Measurements from ENCODE around the gene CCNL1.

CCNL1 gene

GRCh38 chr3:157142315-157142714, 17.6 kb downstream of the CCNL1 start:
- no peak for DNase-seq

GRCh38 chr3:157139938-157140534, 19.9 kb downstream of the CCNL1 start:
- no peak for DNase-seq

DNA sequence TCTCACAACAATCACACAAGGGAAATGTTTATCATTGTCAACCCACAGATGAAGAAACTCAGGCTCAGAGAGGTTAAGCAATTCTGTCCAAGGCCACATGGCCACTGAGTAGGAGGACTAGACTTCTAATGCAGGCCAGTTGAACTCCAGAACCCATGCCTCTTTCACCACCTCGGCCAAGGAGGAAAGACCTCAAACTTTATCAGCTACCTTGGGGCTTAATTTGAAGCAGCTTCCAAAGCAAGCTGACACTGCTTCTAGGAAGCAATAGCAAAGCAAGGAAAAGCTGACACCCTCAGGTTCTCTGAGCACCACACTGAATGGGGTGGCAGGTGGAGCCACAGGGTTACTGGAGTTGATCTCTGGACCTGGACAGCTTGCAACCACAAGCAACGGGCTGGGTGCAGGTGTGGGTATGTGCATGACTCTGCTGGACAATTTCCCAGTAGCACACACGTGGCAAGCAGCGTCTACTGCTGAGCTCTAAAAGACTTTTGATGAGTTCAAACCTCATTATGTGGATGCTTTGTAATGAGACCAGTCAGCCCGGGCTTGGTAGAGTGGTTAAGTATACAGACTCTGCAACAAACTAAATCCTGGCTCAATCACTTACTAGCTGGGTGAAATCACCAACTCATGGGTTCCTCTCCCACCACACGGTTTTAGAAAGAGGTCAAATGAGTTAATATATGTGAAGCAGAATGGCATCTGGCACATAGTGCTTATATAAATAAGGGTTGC, 23.1 kb downstream of the CCNL1 start:
- no peak for DNase-seq

GRCh38 chr3:157135671-157136396, 24.1 kb downstream of the CCNL1 start:
- no peak for DNase-seq

GRCh38 chr3:157134620-157135191, 25.2 kb downstream of the CCNL1 start:
- DNase-seq: peak; percentile 80

GRCh38 chr3:157133434-157134320, 26.3 kb downstream of the CCNL1 start:
- no peak for DNase-seq

- DNase-seq: no peak
Measured at GRCh38 chr3:157132936-157133335, 27.0 kb downstream of the CCNL1 start.

DNA sequence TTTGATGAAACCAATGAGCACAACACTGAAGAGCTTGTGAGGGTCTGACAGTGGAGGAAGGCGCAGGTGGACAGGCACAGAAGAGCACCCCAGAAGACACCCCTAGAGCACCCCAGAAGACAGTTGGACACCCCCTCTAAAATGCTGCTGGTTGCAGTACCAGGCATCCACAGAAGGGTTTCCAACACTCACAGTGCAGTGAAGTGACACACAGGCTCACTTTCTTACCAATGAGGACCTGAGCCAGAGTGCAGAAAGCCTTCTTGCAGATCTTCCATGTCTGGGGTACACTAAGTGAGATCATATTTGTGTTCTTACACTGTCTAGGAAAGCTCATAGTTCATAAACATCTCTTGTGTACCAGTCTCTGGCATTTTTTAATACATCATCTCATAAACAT, 27.6 kb downstream of the CCNL1 start:
- DNase-seq: no peak

DNA sequence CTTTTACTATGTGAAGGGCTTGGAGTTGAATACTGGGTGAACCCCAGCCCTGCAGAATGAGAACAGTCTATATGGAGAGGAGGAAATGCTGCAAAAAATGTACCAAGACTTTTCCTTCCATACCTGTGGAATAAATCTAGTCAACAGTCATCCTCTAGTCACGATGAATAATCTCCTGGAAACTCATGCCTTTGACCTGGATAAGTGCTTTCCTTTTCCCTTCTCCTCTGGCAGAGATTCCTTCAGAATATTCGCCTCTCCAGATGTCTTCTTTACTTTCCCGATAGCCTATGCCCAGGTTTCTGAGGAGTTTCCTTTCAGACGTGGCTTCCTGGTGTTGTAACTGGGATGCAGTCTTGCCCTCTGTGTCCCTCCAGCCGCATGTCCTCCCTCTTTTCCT, 28.1 kb downstream of the CCNL1 start:
- no peak for DNase-seq

DNA sequence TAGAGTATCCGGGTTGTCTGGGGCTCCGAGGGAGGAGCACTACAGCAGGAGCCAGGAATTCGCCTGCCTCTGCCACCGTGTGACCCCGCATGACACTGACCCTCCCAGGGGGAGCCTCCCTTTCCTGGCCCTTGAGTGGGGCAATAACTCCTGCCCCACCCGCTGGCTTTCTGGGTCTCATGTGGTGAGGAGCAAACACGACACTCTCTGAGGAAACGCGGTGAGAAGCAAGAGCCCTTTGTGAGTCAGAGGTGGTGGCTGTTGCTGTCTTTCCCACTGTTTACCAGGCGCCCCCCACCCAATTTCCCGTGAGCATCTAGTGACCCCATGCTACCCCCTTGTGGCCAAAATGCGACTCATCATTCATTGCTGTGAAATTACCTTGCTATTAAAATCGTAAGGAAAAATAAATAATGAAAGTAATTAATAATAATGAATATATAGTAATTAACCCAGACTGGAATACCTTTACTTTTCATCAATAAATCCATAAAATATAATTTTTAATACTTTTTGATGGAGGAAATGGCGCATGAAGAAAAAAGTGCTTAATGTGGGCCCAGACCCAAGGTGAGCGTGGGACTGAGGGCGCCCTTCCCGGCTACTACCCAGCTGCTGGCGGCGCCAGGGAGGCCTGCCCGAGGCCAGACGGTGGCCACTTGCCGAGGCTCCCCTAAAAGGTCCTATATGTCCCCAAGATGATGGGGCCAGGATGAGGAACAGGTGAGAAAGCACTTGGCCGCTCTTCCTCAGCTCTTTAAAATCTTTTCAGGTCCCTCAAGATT, 29.3 kb downstream of the CCNL1 start:
- peak; percentile 88 for DNase-seq

- DNase-seq: peak; percentile 55
Measured at GRCh38 chr3:157129803-157130466, 30.0 kb downstream of the CCNL1 start.

DNA sequence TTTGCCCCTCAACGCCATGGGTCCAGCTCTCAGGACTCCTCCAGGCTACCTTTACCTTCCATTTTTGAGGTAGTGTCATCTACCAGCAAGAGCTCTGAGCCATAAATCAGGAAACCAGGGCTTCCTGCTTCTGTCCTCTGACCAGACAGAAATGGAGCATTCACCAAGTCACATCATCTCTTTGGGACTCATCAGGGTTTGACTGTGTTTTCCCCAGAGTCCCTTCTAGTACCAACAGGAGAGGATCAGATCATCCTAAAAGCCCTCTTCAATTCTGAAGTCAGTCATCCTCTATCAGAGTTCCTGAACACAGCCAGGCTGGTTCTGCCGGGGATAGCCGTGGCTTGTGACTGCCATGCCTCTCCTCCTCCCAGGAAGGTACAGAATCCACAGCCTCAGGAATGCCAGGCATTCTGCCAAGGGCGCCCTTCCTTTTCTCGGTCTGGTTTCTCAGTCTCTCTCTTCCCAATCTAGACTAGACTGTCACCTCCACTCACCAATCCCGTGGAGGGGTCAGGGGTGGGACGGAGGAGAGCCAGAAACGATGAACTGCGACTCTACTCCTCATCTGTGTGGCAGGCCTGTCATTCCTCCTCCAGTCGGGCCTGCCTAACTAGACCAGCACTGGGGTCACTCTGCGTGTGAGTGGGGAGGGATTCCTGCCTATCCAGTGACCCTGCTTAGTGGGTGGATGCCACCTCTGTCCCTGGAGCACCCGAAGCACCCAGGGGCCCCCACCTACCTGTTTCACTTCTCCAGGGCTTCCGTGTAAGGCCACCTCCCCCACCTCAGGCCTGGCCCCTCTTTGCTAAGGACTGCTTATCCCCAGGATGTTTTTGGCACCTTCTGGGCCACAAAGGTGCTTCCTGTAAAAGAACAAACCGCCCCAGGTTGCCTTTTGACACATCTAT, 30.9 kb downstream of the CCNL1 start:
- peak; percentile 90 for DNase-seq

DNA sequence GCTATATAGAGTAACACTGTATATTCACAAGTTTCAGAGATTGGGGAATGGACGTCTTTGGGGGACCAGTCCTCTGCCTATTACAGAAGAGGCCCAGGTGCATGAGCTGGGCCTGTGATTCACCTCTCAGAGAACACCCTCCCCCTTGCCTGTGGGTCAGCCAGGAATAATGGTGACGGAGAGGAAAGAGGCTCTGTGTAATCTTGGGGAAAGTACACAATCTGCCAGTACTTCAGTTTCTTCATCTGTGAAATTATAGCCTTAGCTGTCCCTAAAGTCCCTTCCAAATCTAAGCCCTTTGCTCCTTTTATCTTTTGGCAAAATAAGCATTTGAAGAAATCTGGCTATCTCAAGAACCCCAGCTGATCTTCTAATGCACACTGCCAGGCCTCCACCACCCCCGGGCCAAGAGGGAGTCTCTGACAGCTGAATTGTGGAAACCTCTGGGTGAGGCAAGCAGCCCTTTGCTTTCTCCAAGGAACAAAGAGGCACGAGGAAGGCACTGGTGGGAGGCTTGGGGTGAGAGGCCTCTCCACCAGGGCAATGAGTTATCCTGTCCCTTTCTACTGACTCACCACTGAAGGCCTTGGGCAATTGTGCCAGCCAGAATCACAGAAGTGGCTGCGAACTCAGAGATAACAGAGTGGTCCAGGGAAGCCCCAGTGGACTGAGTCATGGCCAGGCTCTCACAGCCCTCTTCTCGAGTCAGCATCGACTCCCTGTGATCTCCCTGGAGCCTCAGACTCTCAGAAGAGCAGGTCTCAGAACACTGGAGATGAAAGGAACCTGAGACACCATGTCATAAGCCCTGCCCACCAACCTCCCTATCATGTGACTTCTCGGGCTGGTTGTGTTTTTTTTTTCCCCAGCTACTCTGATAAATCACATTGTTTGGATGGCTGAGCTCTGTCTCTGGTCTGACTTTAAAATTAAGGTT, 31.8 kb downstream of the CCNL1 start:
- peak; percentile 78 for DNase-seq

- DNase-seq: no peak
Measured at GRCh38 chr3:157127268-157127667, 32.7 kb downstream of the CCNL1 start.

DNA sequence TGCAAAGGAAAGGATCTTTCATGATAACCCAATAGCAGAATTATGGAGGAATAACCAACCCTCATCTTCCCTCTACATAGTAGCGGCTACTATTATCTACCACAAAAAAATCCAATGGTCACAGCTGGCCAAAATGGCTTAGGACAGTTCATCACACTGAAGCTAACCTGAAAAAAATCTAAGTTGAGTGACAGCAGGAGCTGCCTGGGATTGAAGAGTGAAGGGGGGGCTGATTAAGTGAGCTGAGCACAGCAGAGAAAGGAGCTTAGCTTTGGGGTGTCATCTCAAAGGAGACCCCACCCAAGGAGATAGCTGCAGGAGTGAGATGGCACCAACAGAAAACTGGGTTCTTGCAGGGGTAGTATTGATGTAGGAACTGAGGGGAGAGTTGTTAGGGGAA, 33.6 kb downstream of the CCNL1 start:
- no peak for DNase-seq

DNA sequence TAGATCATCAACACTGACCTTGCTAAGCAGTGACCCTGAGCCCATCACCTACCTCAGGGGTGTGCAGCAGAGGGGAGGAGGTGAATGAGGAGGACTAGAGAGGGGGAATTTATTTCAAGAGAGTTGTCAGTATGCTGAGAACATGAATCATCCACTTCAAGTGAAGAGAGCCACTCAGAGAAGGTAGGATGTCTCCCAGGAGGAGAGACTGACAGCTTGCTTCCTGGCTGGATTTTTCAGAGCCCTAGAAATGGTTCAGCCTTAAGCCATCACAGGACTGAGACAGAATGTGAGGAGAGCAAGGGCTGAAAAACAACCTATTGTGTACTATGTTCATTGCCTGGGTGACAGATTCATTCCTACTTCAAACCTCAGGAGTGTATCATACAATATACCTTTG, 34.8 kb downstream of the CCNL1 start:
- DNase-seq: no peak

DNA sequence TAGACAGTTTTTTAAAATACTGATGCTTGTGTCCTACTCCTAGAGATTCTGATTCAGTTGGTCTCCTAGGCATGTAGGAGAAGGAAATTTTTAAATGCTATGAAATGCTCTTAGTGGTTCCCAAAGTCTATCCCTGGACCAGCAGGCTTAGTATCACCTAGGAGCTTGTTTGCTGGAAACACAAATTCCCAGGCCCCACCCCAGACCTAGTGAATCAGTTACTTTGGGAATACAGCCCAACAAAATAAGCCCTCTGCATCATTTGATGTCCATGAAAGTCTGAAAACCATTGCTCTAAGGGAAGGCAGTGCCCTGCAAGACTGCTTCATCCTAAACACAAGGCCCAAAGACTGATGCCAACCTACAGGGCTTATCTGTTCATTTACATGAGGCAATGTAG, 36.3 kb downstream of the CCNL1 start:
- DNase-seq: no peak

- no peak for DNase-seq
Measured at GRCh38 chr3:157122832-157123427, 37.0 kb downstream of the CCNL1 start.

DNA sequence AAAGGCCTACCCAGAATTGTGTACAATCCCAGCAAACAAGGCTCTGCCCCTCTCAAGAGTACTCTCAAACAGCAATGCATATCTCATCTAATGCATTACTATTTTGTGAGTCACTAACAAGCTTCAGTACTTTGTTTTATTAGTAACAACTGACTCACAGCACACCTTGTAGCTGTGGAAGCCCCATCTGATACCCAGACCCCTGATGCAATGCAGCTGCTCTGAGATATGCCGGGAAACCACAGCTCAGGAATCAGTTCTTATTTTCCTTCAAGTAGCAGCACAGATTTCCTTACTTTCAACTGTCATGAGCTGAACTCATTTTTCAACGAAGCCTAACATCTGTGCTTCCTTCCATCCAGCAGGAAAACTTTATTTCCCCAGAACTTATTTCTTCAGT, 37.8 kb downstream of the CCNL1 start:
- no peak for DNase-seq
